ENCODE measurements around the gene ZNF892. TPM values are rescaled to one million over a fixed set of nuclear protein-coding genes. Genes with fewer than 3 reads are reported as not detected.
"Not testable (repeated sequence)": the region's sequence is repeated elsewhere in the genome, so short reads cannot be mapped to it uniquely, and the experiment has no call there.

Gene ZNF892
- total RNA-seq, 1 donor from 2014 or later = 1.3 TPM

GRCh38 chr2:95220449-95220848 lies 13.1 kb downstream of the ZNF892 start:
- no peak for ATAC-seq
- no peak for DNase-seq (ENCODE audit: low spot score)

DNA sequence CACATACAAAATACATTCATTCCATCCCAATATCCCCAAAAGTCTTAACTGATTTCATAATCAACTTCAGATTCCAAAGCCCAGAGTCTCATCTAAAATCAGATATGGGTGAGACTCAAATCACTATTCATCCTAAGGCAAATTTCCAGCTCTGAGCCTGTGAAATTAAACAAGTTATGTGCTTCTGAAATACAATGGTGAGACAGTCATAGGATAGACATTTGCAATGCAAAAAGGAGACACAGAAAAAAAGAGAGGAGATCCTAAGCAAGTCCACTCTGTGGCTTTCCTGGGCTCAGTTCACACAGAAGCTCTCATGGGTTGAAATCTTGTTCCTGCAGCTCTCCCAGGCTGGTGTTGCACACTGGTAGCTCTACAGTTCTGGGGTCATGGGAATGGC lies 18.3 kb downstream of the ZNF892 start:
- DNase-seq (ENCODE audit: low spot score) = no peak
- ATAC-seq = no peak

DNA sequence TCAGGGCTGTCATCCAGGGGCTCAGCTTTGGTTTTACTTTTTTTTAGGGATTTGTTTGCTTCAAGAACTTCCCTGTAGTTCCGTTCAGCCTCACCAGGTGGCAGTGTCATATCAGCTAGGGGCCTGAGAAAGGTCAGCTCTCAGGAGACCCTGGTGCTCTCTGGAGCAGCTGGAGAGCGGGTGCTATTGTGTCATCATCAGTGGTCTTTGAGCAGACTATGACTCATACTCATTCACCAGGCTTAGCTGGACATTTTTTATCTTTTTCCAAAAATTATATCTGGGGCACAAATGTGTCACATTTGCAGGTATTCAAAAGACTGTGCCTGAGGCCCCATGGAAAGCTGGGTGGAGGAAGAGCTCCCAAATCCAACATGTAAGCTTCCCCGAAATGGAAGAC lies 24.4 kb downstream of the ZNF892 start:
- ATAC-seq (peak; percentile 93), DNase-seq (ENCODE audit: low spot score) (peak; percentile 62)

DNA sequence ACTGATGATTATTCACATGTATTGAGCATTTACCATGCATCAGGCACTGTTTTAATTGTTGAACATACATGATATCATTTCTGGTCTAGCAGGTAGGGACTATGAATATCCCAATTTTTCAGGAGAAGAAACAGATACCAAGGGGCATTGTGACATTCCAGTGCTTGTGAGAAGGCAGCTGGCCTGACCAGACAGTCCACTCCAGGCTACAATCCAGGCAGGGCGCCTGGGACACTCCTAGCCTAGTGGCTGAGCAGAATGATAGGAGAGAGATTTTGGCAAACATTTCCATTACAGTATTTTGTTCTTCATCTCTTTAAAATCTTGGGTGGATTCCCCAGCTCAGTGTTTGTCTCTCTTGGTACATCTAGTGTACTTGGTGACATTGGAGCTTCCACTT lies 24.9 kb downstream of the ZNF892 start:
- DNase-seq (ENCODE audit: low spot score) = no peak
- no peak for ATAC-seq

DNA sequence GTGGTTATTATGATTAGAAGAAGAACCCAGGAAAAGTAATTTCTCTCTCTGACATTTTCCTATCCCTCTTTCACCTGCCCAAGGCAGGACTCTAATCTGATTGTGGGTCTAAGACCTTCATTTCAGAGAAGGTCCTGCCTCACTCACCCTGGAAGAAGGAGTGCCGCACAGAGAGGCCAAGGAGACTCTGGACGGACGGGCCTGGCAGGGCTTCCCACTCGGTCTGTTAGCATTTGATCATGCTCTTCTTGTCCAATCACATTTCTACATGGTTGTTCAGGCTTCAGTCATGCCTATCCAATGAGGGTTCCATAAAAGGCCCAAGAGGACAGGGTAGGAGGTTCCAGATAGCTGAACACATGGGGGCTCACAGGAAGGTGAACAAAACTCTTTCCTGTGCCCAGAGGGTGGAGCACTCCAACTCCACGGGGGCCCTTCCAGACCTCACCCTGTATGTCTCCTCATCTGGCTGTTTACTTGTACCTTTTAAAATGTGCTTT lies 27.0 kb downstream of the ZNF892 start:
- no peak for DNase-seq (ENCODE audit: low spot score)
- no peak for ATAC-seq

GRCh38 chr2:95234816-95235215 lies 27.5 kb downstream of the ZNF892 start:
- ATAC-seq (no peak), DNase-seq (ENCODE audit: low spot score) (no peak)

DNA sequence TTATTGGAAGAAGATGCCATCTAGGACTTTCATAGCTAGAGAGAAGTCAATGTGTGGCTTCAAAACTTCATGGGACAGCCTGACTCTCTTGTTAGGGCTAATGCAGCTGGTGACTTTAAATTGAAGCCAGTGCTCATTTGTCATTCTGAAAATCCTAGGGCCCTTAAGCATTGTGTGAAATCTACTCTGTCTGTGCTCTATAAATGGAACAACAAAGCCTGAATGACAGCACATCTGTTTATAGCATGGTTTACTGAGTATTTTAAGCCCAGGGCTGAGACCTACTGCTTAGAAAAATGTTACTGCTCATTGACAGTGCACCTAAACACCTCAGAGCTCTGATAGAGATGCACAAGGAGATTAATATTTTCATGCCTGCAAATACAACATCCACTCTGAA lies 30.8 kb downstream of the ZNF892 start:
- DNase-seq (ENCODE audit: low spot score) (no peak), ATAC-seq (no peak)

- DNase-seq (ENCODE audit: low spot score) = no peak
- ATAC-seq = no peak
Measured at GRCh38 chr2:95240091-95240490, 32.8 kb downstream of the ZNF892 start.

GRCh38 chr2:95240556-95240955 lies 33.2 kb downstream of the ZNF892 start:
- ATAC-seq = no peak
- no peak for DNase-seq (ENCODE audit: low spot score)

GRCh38 chr2:95242084-95242483 lies 34.8 kb downstream of the ZNF892 start:
- not testable (repeated sequence) for DNase-seq (ENCODE audit: low spot score); ATAC-seq

Other genes with a start within 250 kb of the ZNF892 start
- 0.28 TPM for gene MAL, start 181.8 kb upstream of the ZNF892 start, total RNA-seq
- gene MRPS5, start 85.7 kb upstream of the ZNF892 start, total RNA-seq = 34.7 TPM
- 6.6 TPM for gene ZNF514, start 47.7 kb upstream of the ZNF892 start, total RNA-seq
- gene ZNF2, start 41.7 kb upstream of the ZNF892 start, total RNA-seq = 1.7 TPM
- 1.1 TPM for gene PROM2, start 66.9 kb downstream of the ZNF892 start, total RNA-seq
- gene KCNIP3, start 89.8 kb downstream of the ZNF892 start, total RNA-seq = 1.6 TPM
- 75.2 TPM for gene FAHD2A, start 195.2 kb downstream of the ZNF892 start, total RNA-seq